Measurements from ENCODE around the gene NKTR.
A peak's percentile ranks its signal among the peaks of the same experiment; 100 is the strongest.

The NKTR gene

GRCh38 chr3:42662813-42663535 is 62.5 kb downstream of the NKTR start:
- no peak for DNase-seq

GRCh38 chr3:42663581-42664437 is 63.3 kb downstream of the NKTR start:
- no peak for DNase-seq

GRCh38 chr3:42664438-42664803 is 63.9 kb downstream of the NKTR start:
- DNase-seq, result no peak

- no peak for DNase-seq
Observed at GRCh38 chr3:42665050-42665878, 64.8 kb downstream of the NKTR start.

GRCh38 chr3:42666022-42666421 is 65.5 kb downstream of the NKTR start:
- DNase-seq, result no peak

- no peak for DNase-seq
Observed at GRCh38 chr3:42666577-42666998, 66.1 kb downstream of the NKTR start.

- no peak for DNase-seq
Observed at GRCh38 chr3:42667096-42667522, 66.6 kb downstream of the NKTR start.

- peak; percentile 92 for DNase-seq
Observed at GRCh38 chr3:42667523-42668412, 67.3 kb downstream of the NKTR start.

GRCh38 chr3:42668413-42668760 is 67.9 kb downstream of the NKTR start:
- DNase-seq, result no peak

- no peak for DNase-seq
Observed at GRCh38 chr3:42668793-42669217, 68.3 kb downstream of the NKTR start.

GRCh38 chr3:42670051-42670576 is 69.6 kb downstream of the NKTR start:
- DNase-seq, result no peak

- DNase-seq, result no peak
Observed at GRCh38 chr3:42670670-42671069, 70.2 kb downstream of the NKTR start.

- DNase-seq, result no peak
Observed at GRCh38 chr3:42672515-42672914, 72.0 kb downstream of the NKTR start.

- DNase-seq, result no peak
Observed at GRCh38 chr3:42673082-42673481, 72.6 kb downstream of the NKTR start.

- no peak for DNase-seq
Observed at GRCh38 chr3:42674146-42674545, 73.7 kb downstream of the NKTR start.

GRCh38 chr3:42675909-42676308 is 75.4 kb downstream of the NKTR start:
- no peak for DNase-seq

GRCh38 chr3:42678447-42678846 is 78.0 kb downstream of the NKTR start:
- DNase-seq, result no peak

GRCh38 chr3:42680271-42680670 is 79.8 kb downstream of the NKTR start:
- no peak for DNase-seq

GRCh38 chr3:42680806-42681205 is 80.3 kb downstream of the NKTR start:
- DNase-seq, result no peak

GRCh38 chr3:42681361-42682038 is 81.0 kb downstream of the NKTR start:
- DNase-seq, result no peak

GRCh38 chr3:42682301-42683070 is 82.0 kb downstream of the NKTR start:
- no peak for DNase-seq
